Measurements from ENCODE around the gene MICU2. TPM values are rescaled to one million over a fixed set of nuclear protein-coding genes. Genes with fewer than 3 reads are reported as not detected.

Gene MICU2
- total and polyA plus RNA-seq, 2 of the 13 experiments (the other 11 are each of a cell fraction or from before 2014, with no cell fraction given): 31.7 to 42.4 TPM

DNA sequence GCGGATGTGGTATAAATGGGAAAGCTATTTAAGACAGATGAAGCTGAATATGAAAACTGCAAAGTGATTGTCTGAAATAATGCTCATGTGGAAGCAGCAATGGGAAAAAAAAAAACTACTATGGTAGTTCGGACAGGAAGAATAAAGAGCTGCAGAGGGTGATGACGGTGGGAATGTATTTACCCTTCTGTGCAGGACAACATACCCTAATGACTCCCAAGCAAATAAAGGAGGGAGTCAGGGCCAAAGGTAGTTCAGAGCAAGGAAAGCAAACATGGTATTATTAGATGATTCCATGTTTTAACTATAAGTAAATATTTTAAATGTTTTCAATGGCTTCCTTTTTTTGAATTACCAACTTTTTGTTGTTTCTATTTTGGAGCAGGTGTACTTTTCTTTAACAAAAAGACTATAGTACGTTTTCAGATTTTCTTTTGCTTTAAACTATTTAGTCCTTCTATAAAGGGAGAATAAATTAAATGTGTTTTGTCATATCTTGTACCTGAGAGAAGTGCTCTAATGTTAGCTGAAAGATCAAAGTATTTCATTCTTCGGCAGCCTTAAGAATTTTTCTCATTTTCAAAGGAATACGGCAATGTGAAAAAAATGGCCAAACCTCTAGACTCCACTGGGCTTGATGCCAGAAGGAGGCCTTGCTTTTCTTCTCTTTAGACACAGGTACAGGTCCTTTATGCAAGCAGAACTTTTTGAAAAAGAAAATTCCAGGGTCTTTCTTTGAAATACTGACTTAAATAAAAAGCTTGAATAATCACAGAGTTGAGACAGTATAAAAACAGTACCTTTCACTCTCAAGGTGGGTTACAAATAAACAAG lies 77.0 kb downstream of the MICU2 start (continued):
- TF ChIP-seq CHD4 (IDR thresholded peaks at IDR 0.05; ENCODE audit: borderline replicate concordance, low read length): no peak
- TF ChIP-seq CREM (IDR thresholded peaks at IDR 0.05): peak; percentile 72
- TF ChIP-seq CREM (CRISPR knock-in tag; IDR thresholded peaks at IDR 0.05): no peak
- TF ChIP-seq RORA (CRISPR knock-in tag; IDR thresholded peaks at IDR 0.05): no peak
- TF ChIP-seq ATF1 (CRISPR knock-in tag; IDR thresholded peaks at IDR 0.05): peak; percentile 15
- TF ChIP-seq FLYWCH1 (CRISPR knock-in tag; IDR thresholded peaks at IDR 0.05): no peak
- peak; percentile 92 for TF ChIP-seq GZF1 (CRISPR knock-in tag; IDR thresholded peaks at IDR 0.05)
- peak; percentile 69; the same call in 1 of the 2 replicates for TF ChIP-seq DPF2 (CRISPR knock-in tag; IDR thresholded peaks at IDR 0.05; ENCODE audit: borderline replicate concordance, low read depth)
- peak; percentile 94 for TF ChIP-seq FOXP4 (CRISPR knock-in tag; IDR thresholded peaks at IDR 0.05)
- TF ChIP-seq HNF4G (IDR thresholded peaks at IDR 0.05; ENCODE audit: borderline replicate concordance, low read depth, low read length): 0 out of 2 replicates have a peak, but pooled peaks have one; percentile 22
- no peak for TF ChIP-seq HNF4G (CRISPR knock-in tag; IDR thresholded peaks at IDR 0.05; ENCODE audit: borderline replicate concordance, low read depth)
- TF ChIP-seq ZNF7 (CRISPR knock-in tag; IDR thresholded peaks at IDR 0.05): no peak
- TF ChIP-seq ZBTB7B (CRISPR knock-in tag; IDR thresholded peaks at IDR 0.05): peak; percentile 54; the same call in 1 of the 2 replicates
- TF ChIP-seq ZNF75D (CRISPR knock-in tag; IDR thresholded peaks at IDR 0.05; ENCODE audit: borderline replicate concordance): no peak
- peak; percentile 11 to 40; a peak in 1 of 4 replicates for TF ChIP-seq NR2F1 (CRISPR knock-in tag; IDR thresholded peaks at IDR 0.05)
- no peak for TF ChIP-seq ZNF703 (CRISPR knock-in tag; IDR thresholded peaks at IDR 0.05; ENCODE audit: borderline replicate concordance)
- TF ChIP-seq, protein P1, sequence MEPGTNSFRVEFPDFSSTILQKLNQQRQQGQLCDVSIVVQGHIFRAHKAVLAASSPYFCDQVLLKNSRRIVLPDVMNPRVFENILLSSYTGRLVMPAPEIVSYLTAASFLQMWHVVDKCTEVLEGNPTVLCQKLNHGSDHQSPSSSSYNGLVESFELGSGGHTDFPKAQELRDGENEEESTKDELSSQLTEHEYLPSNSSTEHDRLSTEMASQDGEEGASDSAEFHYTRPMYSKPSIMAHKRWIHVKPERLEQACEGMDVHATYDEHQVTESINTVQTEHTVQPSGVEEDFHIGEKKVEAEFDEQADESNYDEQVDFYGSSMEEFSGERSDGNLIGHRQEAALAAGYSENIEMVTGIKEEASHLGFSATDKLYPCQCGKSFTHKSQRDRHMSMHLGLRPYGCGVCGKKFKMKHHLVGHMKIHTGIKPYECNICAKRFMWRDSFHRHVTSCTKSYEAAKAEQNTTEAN (CRISPR knock-in tag; conservative IDR thresholded peaks at IDR 0.05): no peak
- TF ChIP-seq HDAC2 (CRISPR knock-in tag; IDR thresholded peaks at IDR 0.05): peak; percentile 61
- TF ChIP-seq EZH2 (conservative IDR thresholded peaks at IDR 0.05; ENCODE audit: low read depth, low read length): no peak
- TF ChIP-seq, protein P2, sequence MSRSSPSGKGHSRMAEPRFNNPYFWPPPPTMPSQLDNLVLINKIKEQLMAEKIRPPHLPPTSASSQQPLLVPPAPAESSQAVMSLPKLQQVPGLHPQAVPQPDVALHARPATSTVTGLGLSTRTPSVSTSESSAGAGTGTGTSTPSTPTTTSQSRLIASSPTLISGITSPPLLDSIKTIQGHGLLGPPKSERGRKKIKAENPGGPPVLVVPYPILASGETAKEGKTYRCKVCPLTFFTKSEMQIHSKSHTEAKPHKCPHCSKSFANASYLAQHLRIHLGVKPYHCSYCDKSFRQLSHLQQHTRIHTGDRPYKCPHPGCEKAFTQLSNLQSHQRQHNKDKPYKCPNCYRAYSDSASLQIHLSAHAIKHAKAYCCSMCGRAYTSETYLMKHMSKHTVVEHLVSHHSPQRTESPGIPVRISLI (CRISPR knock-in tag; IDR thresholded peaks at IDR 0.05; ENCODE audit: borderline replicate concordance): peak; percentile 89
- no peak for TF ChIP-seq SOX6 (IDR thresholded peaks at IDR 0.05)
- TF ChIP-seq SOX6 (CRISPR knock-in tag; IDR thresholded peaks at IDR 0.05): peak; percentile 68; the same call in 1 of the 2 replicates
- no peak for TF ChIP-seq TAF15 (IDR thresholded peaks at IDR 0.05; ENCODE audit: low read depth, low read length, poor library complexity, severe bottlenecking)
- no peak for TF ChIP-seq KLF12 (CRISPR knock-in tag; IDR thresholded peaks at IDR 0.05; ENCODE audit: borderline replicate concordance)
- TF ChIP-seq, protein P3, sequence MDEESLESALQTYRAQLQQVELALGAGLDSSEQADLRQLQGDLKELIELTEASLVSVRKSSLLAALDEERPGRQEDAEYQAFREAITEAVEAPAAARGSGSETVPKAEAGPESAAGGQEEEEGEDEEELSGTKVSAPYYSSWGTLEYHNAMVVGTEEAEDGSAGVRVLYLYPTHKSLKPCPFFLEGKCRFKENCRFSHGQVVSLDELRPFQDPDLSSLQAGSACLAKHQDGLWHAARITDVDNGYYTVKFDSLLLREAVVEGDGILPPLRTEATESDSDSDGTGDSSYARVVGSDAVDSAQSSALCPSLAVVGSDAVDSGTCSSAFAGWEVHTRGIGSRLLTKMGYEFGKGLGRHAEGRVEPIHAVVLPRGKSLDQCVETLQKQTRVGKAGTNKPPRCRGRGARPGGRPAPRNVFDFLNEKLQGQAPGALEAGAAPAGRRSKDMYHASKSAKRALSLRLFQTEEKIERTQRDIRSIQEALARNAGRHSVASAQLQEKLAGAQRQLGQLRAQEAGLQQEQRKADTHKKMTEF (CRISPR knock-in tag; IDR thresholded peaks at IDR 0.05): peak; percentile 58; the same call in 1 of the 2 replicates

Data from HepG2 (cell line).